ENCODE results near the gene SPTSSA. TPM values are rescaled to one million over a fixed set of nuclear protein-coding genes. Genes with fewer than 3 reads are reported as not detected.
A peak's percentile ranks its signal among the peaks of the same experiment; 100 is the strongest.

Gene SPTSSA
- polyA plus RNA-seq, 1 donor, result 32.2 TPM

DNA sequence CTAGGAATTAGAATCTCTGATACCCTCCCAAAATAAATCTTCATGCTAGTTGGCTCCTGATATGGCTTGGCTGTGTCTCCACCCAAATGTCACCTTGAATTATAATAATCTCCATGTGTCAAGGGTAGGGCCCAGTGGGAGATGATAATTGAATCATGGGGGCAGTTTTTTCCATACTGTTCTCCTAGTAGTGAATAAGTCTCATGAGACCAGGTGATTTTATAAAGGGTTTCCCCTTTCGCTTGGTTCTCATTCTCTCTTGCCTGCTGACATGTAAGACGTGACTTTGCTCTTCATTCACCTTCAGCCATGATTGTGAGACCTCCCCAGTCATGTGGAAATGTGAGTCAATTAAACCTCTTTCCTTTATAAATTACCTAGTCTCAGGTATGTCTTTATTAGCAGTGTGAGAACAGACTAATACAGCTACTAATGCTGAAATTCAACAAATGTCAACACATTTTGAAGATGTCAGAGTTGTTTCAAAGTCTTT lies 12.2 kb upstream of the SPTSSA start:
- no peak for DNase-seq

DNA sequence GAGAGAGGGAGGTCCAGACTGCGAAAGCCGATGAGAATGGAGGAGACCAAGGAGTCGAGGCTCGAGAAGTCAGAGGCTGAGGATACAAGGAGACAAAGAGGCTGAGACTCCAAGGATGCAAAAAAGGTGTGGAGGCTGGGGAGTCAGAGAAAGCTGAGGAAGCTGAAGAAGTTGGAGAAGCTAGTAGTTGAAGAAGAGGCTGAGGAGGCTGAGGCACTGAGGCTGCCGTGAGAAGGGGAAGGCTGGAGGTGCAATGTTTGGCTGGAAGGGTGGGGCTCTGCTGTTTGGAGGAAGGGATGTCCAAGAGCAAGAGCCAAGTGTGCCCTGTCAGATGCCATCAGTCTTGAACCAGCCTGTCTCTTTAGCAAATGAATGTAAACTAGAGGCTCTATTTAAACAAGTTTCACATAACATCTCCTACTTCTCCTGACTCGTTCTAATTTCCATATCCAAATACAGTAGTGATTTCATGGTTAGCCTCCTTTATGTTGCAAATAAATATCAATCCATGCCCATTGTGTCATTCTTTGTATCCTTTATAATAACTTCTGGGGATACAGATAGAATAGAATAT lies 10.8 kb upstream of the SPTSSA start:
- no peak for DNase-seq

DNA sequence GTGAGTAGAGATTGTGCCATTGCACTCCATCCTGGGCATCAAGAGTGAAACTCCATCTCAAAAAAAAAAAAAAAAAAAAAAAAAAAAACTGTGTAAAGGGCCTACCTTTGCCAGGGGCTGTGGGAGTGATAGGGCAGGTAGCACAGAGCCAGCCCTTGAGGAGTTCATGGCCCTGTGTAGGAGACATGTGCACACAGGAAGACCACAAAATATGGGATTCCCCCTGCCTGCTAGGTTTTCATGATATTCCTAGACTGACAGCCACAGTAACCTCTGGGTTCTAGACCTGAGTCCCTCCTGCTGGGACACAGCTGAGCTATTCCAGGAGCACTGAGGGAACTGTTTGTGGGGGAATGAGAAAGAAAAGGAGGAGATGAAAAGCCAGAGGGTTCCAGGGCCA lies 8.3 kb upstream of the SPTSSA start:
- DNase-seq, result no peak

DNA sequence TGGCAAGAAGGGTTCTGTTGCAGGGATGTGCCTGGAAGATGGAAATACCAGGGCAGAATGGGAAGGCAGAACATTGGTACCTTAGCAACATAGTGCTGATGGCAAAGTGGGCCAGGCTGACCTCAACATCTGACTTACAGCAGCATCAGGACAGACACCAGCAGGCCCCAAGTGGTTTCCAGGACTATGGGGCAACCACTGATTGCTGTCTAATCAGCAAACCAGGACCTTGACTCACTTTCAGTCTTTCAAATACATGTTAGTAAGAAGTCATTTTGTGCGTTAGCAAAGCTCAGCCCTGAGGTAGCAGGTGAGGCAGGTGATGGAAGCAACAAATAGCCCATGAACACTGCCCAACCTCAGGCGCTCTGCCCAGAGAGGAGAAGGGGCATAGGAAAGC lies 4.7 kb upstream of the SPTSSA start:
- DNase-seq, result no peak

DNA sequence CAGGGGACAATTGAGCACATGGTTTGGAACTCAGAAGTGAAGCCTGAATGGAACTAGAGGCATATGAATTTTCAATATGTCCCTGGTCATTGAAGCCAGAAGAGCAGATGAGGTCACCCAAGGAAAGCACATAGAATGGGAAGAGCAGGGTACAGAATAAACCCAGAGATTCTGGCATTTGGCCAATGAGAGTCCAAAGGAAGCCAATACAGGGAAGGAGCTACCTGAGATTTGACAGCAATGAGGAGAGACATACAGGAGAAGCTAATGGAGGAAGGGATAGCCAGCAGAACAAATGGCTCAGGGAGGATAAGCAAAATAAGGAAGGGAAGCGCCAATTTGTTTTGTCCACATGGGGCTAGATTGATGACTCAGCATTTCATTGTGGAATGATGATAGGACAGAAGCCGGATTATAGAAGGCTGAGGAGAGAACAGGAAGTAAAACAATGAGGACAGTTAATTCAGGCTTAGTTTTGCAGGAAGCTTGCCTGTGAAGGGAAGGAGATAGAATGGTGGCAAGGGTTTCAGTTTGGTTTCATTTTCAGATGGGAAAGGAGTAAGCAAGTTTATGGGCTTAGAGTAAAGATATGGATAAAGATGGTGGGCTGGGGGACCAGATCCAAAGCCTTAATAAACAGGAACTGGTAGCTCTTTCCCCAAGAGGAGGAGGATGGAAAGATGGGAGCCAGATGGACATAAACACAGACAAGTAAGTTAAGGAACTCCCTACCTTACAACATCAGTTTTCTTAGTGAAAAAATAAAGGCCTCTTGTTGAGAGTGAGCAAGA lies 3.2 kb upstream of the SPTSSA start:
- DNase-seq, result no peak

DNA sequence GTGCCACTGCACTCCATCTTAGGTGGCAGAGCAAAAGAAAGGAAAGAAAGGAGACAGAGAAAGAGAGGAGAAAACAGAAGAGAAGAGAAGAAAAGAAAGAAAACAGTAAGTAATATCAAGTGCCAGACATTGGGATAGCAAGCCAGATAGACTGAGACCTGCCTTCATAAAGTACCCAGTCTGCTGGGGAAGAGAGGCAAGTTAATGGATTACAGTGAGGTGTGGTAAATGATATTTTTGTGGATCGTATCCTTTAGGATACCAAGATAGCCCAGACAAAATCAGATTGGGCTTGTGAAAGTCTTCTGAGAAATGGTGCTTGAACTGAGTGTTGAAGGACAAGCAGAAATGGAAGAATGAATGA lies 1.5 kb upstream of the SPTSSA start:
- no peak for DNase-seq

DNA sequence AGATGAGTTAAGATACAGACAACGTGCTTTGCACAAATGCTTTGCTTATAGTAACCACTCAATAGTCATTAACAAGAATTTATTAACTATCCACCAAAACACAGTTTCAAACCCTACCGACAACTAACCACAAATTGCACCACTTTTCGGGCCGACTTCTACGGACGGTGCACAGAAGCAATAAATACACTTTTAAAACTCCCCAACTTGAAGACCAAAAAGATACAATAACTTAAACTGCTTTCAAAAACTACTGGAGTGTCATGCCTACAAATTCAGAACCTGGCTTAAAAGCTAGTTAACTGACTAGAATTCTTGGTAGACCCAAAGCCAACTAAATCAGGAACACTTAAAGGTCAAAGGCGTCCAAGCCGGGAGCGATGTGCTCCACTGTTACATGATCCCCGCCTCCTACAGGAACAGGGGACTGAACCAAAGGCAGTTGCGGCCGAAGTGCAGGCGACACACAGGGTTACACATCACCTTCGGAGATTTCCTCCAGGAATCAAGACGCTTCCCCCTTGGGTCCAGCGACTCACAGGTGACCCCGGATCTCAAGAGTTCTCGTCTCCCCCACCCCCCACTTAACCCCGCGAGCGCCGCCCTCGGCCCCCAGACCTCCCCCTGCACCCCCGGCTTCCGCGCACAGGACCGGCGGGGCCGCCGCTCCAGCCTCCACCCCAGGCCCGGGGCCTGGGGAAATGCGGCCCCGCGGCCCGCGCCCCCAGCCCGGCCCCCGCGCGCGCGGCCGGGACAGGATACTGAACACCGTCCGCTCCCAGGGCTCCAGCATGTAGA lies 507 bp downstream of the SPTSSA start:
- DNase-seq, result peak; percentile 49

DNA sequence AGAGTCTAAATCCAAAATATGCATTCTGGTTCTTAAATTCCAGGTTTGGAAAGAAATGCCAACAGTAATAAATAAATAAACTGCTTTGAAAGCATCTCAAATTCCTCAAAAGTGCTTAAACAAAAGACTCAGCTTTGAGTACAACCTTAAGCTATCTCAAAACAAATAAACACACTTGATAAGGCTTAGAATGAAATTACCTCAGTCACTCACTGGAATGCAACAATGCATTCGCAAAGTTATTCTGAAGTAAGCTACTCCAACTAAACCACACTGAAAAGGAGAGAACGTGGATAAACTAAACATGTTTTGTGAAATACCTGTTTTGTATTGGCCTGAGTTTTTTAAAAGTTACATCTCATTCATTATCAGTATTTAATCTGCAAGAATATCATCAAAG lies 1.2 kb downstream of the SPTSSA start:
- no peak for DNase-seq

DNA sequence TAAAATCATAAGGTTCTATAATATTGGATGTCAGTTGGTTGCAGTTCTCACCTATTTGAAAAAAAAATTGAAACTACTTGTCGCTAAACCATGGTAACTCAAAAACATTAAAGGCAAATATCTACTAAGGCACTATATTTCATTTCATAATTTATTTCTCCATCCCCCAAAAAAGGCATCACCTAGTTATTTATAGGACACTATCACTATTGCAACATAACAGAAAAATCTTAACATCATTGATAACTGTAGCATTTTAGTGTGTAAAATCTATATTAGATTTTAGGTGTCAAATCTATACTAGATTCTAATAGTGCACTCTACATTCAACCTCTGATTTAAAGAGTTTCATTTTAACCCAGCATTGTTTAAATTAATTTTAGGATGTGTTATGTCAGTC lies 1.7 kb downstream of the SPTSSA start:
- no peak for DNase-seq

DNA sequence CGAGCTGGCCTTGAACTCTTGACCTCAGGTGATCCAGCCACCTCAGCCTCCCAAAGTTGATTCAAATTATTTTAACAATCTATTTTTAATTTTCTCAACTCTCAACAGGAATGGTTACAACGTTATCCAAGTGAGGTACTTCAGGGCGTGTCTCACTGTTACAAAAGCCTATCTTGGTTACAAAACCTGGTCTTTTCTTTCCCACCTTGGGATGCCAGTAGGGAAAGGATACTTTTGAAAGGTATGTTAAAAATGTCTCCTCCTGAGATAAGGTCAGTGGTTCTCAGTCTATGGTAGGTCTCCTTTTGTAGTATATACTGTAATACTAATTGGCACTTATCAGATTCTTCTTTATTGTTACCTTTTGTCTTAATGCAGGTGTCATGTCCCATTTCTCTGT lies 4.9 kb downstream of the SPTSSA start:
- DNase-seq, result no peak

DNA sequence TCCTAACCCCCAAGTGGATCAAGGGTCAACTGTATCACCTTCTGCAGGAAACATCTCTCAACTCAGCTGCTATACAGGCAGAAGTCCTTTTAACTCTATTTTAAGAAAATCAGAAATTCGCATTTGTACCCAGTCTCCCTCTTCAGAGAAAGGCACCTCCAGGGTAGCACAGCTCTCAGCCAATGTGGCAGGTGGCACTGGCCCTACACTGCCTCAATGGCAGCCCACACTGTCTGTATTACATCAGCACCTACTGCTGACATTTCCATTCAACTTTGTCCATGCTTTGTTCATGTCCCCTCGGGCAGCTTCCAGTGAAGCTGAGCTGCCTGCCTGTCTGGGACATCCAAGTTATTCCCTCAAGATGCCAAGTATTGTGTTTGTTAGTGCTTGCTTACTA lies 8.8 kb downstream of the SPTSSA start:
- DNase-seq, result no peak

DNA sequence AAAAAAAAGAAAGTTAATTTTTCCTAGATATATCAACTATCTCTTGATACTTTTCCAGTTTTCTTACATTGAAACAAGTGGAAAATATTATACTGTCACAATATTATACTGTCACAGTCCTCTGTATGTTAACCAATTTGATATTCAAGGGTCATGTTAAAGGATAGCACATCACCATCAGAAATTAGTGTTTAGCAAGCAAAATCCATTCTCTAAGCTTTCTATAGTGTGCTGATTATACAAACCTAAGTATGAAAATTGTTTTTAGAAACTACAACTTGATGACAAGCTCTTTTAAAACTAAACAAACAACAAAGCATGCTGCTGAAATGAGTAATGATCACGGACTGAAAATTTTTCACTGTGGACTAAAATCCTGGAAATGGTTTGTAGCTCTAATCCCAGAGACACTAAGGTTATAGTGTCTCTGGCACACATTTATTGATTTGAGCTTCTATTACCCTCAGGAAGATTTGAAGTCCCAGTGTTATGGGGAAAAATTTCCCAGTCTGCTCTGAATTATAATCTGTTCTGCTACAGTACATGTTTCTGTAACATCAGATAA lies 9.7 kb downstream of the SPTSSA start:
- DNase-seq, result no peak

DNA sequence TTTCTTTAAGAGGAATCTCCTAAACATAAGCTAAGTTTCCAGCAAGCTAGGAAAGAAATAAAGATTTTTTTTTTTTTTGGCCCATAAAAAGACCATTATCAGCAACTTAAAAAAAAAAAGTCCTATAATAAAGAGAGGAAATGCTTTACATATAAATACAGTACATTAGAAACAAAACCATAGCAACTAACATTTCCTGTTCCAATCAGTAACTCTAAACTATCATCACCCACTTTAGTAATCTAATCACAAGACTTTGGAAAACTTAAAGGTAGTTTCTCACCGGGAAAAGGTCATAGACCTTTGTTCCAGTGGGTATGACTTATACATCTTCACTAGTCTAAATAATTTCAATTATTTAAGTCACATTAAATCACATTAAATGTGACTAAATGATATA lies 11.1 kb downstream of the SPTSSA start:
- DNase-seq, result no peak

DNA sequence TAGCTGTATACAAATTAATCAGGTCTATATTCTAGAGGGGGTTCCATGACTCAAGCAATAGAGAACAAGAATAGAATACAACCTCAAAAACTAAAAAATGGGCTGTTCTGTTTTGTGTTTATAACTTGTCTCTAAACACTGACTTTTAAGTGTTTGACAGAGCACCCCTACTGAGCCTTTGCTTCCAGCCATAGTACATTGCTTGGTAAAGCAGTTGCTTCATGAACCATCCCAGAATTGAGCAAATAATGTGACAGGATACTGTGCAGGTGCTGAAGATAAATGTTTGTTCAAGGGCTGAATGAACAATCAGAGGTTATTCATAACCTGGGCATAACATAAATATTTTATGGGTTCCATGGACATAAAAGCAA lies 11.5 kb downstream of the SPTSSA start:
- no peak for DNase-seq

DNA sequence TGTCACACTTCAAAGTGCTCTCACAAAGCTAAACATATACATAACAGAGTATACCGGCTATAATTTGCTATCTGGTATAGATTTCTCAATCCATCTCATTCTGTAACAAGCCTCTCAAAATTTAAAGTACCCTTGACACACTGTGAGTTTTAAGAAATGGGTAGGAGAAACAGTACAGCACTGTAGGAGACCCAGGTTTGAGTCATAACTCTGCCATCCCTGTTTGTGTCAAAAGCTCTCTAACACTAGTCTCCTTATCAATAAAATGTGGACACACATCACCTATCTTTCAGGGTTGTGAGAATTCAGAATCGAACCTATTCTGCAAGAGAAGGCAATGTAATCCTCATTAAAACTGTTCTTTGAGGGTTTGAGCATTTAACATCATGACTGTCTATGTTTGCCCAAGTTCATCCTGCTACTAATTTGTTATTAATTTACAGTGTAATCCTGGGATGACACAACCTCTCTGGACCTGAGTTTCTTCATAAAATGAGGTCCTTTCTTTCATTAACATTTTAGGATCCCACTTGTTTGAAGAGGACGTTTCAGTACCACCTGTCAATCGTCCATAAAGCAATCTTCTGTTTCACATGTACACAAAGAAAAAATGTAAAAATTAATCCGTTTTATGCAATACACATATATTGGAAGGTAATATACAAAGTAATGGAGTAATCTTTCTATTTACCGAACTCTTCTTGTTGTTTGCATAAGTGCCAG lies 12.1 kb downstream of the SPTSSA start:
- DNase-seq, result no peak

DNA sequence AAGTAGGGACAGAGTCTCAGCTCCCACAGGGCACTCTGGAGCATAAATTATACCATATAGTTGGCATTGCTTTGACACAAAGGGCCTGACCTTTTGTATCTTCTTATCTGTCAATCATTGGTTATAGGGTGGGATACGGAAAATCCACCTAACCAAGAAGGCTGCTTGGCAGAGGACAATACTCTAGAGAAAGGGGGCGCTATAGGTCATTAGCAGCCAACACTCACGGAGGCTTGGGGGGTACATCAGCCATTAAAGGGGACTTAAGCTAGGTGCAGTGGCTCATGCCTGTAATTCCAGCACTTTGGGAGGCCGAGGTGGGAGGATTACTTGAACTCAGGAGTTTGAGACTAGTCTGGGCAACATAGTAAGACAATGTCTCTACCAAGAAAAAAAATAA lies 22.9 kb downstream of the SPTSSA start:
- no peak for DNase-seq

DNA sequence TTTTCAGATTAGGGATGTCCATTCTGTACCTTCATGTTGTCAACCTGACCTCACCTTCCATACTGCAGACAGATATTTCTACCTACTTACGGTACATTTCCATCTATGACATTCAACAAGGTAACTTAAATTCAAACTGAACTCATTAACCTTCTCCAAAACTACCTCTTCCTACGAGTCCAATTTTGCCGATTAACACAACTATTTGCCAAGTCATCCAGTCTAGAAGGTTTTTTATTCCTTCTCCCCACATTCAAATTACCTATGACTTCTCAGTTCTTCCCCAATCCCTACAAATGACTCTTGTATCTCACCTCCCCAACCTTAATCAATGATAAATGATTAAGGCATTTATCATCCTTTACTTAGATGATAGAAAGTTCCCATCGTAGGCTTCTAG lies 23.6 kb downstream of the SPTSSA start:
- DNase-seq, result no peak

DNA sequence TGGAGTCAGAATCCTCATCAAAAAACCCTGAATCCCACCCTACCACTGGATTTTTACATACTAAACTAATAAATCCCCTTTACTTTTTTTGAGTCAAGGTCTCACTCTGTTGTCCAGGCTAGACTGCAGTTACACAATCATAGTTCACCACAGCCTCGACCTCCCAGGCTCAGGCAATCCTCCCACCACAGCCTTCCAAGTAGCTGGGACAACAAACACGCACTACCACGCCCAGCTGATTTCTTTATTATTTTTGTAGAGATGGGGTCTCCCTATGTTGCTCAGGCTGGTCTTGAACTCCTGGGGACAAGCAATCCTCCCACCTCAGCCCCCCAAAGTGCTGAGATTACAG lies 24.3 kb downstream of the SPTSSA start:
- DNase-seq, result no peak

DNA sequence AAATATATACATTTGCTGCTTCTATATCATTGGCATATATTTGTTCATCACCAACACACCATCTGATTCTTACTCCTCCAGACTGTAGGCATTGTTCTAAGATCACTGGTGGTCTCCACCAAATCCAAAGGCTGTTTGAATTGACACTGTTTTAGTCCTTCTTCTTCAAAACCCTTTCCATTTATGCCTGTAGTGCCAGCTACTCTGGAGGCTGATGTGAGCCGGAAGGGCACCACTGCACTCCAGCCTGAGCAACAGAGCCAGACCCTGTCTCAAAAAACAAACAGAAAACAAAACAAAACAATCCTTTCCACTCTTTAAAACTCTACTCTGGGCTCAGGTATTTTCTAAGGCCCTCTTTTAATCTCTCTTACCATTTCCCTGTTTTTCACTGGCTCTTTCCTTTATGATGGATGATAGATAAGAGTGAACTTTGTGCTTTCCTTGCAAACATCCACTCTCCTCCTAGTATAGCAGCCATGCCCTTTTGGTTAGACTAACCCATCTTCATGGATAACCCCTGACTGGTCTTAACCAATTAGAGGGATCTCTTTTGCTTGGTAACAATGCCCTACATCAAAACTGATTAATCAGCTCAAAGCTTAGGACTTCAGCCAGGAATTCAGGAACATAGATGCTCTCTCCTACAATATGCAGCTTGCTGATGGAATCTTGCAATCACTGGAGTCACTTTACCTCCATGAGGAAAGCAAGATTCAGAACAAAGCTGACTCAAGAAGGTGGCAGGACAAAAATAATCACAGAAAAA lies 24.9 kb downstream of the SPTSSA start:
- no peak for DNase-seq

DNA sequence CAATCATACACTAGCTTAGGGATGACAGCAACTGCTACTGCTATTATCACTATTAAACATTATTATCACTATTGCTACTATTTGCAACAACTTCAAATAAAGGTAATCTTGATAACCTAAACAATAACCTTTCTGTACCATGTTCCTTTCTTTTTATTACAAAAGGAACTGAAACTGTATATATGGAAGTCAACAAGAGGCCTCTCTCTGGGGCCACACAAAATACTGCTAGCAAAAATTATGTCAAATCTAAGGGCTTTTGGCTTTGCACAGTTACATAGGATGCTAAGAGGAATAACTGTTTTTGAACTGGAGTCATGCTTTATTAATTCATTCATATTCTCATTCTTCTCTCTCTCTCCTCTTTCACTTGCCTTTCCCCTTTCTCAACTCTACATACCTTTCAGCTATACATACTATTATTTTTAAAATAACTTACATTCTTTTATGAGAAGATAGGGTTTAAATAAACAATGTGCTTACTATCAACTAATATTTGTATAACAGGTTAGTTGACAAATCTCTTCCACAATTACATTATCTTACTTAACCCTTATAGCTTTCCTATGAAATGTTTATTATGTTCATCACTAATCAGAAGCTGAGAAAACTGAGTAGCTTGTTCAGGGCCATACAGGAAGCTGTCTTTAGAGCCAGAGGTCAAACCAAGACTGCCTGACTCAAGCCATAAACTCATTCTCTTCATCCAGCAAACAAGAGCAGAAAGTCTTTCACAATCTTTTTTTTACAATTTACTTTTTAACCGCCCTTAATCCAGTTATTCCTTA lies 25.7 kb downstream of the SPTSSA start:
- no peak for DNase-seq

DNA sequence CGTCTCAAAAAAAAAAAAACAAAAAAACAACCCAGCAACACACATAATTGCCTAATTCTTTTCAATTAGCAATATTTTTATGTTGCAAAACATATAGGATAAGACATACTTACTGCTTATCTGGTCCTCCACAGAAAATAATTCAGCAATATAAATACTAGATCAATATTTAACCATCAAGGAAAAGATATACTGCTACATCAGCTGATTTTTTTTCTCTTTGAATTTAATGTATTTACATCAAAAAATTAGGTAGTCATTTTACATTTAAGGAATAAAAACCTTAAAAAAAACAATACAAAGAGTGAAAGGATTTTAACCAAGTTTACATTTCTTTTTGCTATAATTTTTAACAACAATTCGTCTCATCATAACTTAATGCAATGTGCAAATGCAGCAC lies 28.1 kb downstream of the SPTSSA start:
- no peak for DNase-seq

Data from left kidney (tissue), 2 donors.